Activated T-helper 9 cell treated with anti-CD3 and anti-CD28 coated beads, Interleukin-2, amount 50 U/mL, for 16 hours (primary cell): ENCODE data around the gene TMED1.

Experiments
- DNase-seq: peaks from one replicate; pipeline ENCODE4 v3.0.0-alpha.2; 2020; ENCODE audit warnings: low read depth

The TMED1 gene

DNA sequence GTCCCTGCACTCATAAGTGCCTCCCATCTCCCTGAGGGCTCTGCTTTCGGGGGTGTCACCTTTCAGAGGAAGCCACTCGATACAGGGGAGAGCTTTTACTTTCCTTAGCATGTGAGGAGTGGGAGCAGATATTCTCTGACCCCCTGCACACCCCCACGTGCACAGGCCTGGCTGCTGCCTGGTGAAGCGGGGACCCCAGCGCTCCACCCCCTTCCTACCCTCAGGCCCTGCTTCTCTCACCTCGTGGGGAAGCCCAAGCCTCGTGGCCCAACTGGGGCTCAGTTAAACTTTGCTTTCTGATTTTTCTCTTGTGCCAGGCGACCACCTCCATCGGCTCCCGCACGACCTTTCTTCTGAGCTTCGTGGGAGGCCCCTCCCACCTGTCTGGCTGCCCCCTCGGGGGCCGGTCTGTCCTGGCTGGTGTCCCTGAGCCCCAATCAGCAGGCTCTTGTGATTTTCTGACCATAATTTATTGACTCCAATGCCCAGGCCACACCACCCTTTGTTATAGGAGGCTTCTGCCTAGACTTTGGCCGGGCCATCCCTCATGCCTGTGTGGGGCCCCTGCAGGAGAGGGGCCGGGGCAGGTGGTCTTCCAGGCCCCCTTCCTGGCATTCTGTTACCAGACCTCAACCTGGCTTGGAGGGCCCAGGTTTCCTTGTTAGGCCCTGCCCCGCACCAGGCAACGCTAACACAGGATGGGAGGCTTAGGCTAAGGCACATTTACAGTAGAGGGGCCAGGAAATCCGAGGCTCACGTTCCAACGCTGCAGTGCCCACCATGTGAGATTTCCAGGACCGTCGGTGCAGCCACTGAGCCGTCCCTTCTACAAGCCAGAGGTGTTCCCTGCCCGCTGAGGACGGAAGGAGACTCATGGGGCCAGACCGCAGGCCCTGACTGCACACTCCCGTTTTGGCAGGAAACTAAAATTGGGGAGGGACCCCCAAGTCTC, 3.7 kb downstream of the TMED1 start:
- no peak for DNase-seq

DNA sequence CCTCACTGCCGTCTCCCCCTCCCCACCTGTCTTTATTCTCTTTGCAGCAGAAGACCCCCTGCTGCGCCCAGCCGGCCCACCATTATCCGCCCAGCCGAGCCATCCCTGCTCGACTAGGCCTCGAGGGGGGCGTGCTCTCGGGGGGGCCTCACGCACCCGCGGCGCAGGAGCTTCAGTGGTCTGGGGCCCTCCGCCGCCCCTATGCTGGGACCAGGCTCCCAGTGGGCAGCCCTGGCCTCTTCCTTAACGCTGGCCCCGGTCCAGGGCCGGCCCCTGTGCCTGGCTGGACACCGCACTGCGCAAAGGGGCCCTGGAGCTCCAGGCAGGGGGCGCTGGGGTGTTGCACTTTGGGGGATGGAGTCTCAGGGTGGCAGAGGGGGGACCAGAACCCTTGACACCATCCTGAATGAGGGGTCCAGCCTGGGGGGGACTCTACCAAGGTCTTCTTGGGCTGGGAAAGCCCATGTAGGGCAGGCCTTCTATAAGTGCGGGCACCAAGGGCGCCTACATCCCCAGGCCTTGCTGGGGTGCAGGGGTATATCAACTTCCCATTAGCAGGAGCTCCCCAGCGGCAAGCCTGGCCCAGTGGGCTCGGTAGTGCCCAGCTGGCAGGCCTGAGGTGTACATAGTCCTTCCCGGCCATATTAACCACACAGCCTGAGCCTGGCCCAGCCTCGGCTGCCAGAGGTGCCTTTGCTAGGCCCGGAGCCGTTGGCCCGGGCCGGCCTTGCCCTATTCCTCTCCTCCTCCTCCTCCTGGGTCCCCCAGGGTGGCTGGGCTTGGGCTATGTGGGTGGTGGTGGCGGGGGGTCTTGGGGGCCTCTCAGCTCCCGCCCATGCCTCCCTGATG, 4.9 kb downstream of the TMED1 start:
- DNase-seq, result no peak

DNA sequence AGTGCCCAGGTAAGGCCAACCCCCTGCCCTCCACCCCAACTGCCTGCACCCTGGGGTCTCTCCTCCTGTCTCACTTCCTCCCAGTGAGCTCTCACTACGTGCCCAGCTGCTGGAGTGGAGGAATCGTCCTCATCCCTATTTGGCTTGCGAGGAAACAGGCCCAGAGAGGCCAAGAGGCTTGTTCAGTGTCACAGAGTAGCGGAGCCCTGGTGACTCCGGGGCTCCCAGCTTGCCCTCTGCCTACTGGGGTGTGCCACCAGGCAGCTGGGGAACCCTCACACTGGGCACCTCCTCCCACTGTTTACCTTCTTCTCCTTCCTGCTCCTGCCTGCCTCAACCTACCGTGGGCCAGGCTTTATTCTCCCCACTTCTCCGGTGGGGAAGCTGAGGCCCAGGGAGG, 5.6 kb downstream of the TMED1 start:
- no peak for DNase-seq

GRCh38 chr19:10829967-10830366, 6.0 kb downstream of the TMED1 start:
- no peak for DNase-seq

DNA sequence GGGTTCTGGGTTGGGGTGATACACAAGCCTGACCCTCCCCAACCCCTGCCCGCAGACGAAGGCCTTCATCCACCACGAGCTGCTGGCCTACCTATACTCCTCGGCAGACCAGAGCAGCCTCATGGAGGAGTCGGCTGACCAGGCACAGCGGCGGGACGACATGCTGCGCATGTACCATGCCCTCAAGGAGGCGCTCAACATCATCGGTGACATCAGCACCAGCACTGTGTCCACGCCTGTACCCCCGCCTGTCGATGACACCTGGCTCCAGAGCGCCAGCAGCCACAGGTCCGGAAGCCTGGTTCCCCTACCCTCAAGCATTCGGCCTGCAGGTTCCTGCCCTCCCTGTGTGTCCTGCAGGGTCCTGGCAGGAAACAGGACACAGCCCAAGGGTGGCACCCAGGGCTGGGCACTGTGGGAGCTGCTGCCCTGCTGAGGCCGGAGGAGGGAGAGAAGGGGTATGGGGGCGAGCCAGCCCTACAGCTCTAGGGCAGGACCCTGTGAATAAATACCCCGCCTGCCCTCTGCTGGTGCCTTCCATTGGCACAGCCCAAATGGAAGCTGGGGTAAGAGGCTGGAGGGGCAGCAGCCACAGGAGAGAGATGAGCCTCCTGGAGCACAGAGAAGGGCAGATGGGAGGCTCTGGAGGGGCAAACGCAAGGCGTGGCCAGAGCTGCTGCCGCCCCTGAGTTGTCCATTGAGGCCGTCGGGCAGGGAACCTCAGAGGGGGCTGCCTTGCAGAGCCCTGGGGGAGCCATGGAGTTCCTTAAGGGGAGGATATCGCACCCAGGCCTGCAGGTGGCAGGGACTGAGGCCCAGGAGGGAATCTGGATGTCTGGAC, 6.8 kb downstream of the TMED1 start:
- DNase-seq, result no peak

GRCh38 chr19:10826846-10827245, 9.2 kb downstream of the TMED1 start:
- no peak for DNase-seq

DNA sequence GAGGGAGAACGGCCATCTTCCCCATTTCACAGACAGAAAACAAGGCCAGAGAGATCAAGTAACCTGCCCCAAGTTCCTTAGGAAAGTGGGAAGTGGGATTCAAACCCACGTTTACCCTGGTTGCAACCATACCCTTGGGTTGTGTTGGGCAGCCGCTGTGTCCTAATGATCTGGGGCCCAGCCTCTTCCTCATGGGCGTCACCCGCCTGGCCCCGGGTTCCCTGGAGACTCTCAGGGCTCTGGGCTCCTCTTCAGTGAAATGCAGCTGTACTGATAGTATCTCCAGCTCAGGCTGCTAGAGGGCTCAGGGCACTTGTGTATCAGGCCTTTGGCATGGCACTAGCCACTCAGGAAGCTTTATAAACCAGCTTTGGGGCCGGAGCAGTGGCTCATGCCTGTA, 9.8 kb downstream of the TMED1 start:
- DNase-seq, result no peak

GRCh38 chr19:10823690-10824089, 12.3 kb downstream of the TMED1 start:
- no peak for DNase-seq

- DNase-seq, result no peak
These were observed 15.8 kb downstream of the TMED1 start for GRCh38 chr19:10820173-10820572.

DNA sequence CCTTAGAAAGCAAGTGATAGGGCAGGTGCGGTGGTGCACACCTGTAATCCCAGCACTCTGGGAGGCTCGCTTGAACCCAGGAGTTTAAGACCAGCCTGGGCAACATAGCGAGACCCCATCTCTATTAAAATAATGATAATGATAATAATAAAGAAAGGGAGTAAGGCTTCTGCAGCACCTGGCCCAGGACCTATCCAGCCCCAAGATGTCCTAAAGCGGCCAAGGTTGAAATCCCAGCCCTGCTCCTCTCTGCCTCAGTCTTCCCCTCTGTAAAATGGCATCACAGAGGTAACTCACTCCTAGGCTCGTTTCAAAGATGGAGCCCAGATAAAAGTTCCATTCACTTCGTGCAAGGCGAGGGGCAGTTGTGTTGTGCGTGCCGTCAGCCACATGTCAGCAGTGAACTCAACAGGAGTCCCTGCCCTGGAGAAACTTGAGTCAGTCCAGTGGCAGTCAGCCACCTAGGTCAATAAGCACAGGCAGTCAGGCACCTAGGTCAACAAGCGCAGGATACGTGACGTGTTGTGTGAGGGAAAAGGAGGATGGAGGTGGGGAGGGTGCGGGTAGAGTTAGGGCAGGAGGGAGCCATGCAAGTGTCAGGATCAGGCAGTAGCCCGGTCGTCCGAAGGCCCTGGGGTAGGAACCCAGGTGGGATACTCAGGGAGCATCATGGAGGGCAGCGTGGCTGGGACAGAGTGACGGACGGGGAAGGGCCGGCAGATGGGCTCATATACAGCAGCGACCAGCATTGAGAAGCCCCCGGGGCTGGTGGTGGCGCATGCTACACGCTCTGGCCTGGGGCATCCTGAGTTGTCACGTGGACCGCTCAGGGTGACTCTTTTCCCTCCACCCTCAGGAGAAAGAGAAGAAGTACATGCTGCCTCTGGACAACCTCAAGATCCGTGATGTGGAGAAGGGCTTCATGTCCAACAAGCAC, 16.6 kb downstream of the TMED1 start:
- DNase-seq, result no peak

GRCh38 chr19:10818301-10819123, 17.5 kb downstream of the TMED1 start:
- DNase-seq, result no peak

GRCh38 chr19:10817291-10818038, 18.5 kb downstream of the TMED1 start:
- DNase-seq, result no peak

DNA sequence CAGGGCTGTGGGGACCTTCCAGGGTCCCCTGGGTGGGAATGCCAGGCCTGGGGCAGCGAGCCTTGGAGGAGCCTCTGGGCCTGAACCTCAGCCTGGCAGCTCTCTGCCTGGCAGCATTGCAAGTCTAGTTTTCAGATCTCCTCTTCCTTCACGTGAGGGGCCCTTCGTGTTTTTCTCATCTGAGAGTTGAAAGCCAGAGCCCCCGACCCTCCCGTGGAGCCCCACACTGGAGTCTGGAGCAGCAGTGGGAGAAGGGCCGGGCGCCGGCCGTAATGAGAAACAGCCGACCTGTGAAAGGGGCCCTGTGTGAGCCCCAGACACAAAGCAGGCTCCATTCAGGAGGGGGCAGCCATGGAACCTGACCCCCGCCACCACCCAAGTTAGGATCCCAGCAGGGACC, 19.3 kb downstream of the TMED1 start:
- no peak for DNase-seq

- DNase-seq, result no peak
These were observed 19.9 kb downstream of the TMED1 start for GRCh38 chr19:10815969-10816644.

- no peak for DNase-seq
These were observed 20.9 kb downstream of the TMED1 start for GRCh38 chr19:10815007-10815536.

GRCh38 chr19:10812902-10813404, 23.1 kb downstream of the TMED1 start:
- no peak for DNase-seq

- DNase-seq, result no peak
These were observed 23.8 kb downstream of the TMED1 start for GRCh38 chr19:10812196-10812595.

- DNase-seq, result no peak
These were observed 24.5 kb downstream of the TMED1 start for GRCh38 chr19:10811391-10812111.
